ENCODE data around the gene PEX1.
A peak's percentile ranks its signal among the peaks of the same experiment; 100 is the strongest.

Gene PEX1

GRCh38 chr7:92528188-92528957 lies at the start of gene PEX1, which contains the start of gene RBM48:
TSS of gene PEX1 (minus strand) at chr7:92528520. CDS start at chr7:92528435, 85 bp downstream.
TSS of gene RBM48 (plus strand) at chr7:92528795. CDS start at chr7:92528814, 19 bp downstream.
- DNase-seq (ENCODE audit: insufficient read length, low spot score) = peak; percentile 61
- TF ChIP-seq CTCF (IDR thresholded peaks at IDR 0.05; ENCODE audit: insufficient read depth, missing control alignments) = peak; percentile 63
- peak; percentile 61 for FAIRE-seq

- DNase-seq (ENCODE audit: insufficient read length, low spot score) (no peak), FAIRE-seq (no peak)
- no peak for TF ChIP-seq CTCF (IDR thresholded peaks at IDR 0.05; ENCODE audit: insufficient read depth, missing control alignments)
Observed at GRCh38 chr7:92576296-92576695, 48.0 kb upstream of the PEX1 start.

DNA sequence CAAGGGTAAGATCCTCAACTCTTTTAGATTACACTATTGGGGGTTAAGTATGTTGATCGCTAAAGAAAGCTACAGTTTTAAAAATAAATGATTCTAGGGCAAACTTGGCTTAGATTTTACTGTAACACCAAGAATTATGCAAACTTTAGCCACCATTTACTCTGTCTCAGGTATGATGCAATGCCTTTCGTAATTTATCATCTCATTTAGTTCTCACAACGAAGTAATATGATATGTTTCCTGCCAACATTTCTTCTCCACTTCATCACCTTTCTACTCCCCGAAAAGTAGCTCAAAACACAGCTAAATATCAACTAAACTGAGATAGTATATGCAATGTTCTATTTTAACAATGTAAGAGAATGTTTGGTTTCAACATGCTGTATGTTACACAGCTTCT lies 40.8 kb upstream of the PEX1 start:
- no peak for FAIRE-seq
- no peak for DNase-seq (ENCODE audit: insufficient read length, low spot score)
- TF ChIP-seq CTCF (IDR thresholded peaks at IDR 0.05; ENCODE audit: insufficient read depth, missing control alignments) = no peak

GRCh38 chr7:92567460-92567859 lies 39.1 kb upstream of the PEX1 start:
- no peak for TF ChIP-seq CTCF (IDR thresholded peaks at IDR 0.05; ENCODE audit: insufficient read depth, missing control alignments)
- FAIRE-seq = no peak
- DNase-seq (ENCODE audit: insufficient read length, low spot score) = no peak

- TF ChIP-seq CTCF (IDR thresholded peaks at IDR 0.05; ENCODE audit: insufficient read depth, missing control alignments) = no peak
- FAIRE-seq (no peak), DNase-seq (ENCODE audit: insufficient read length, low spot score) (no peak)
Observed at GRCh38 chr7:92563345-92563744, 35.0 kb upstream of the PEX1 start.

- FAIRE-seq = no peak
Observed at GRCh38 chr7:92560602-92561001, 32.3 kb upstream of the PEX1 start.

More at GRCh38 chr7:92560602-92561001, 32.3 kb upstream of the PEX1 start:
- no peak for TF ChIP-seq CTCF (IDR thresholded peaks at IDR 0.05; ENCODE audit: insufficient read depth, missing control alignments)
- DNase-seq (ENCODE audit: insufficient read length, low spot score) = no peak

All from D721Med (cell line).